K562 (cell line): ENCODE results near the gene MYL6B. TPM values are rescaled to one million over a fixed set of nuclear protein-coding genes. Genes with fewer than 3 reads are reported as not detected.

ENCODE experiments used
- ATAC-seq: fragments of 200-7000 bp; cut with Tn5 transposase; 3 replicates; pipeline ENCODE4 v1.9.1; 2020; ENCODE audit warnings: moderate library complexity
- BruUV-seq: library from RNA; stranded (reverse); fragments of 400-500 nt; replicated peaks from 2 replicates; lab custom pipeline; 2021; lab: Mats Ljungman, UMichigan
- CTCF ChIA-PET: fragments of 300-600 bp; formaldehyde crosslinking; extraction: SDS; loops from one replicate; lab custom pipeline; 2021; ENCODE audit warnings: low intra/inter-chr PET ratio; lab: Yijun Ruan, JAX
- POLR2A ChIA-PET: fragments of 300-600, 350-650 bp; sonication (Branson Sonifier 250); formaldehyde crosslinking; extraction: SDS; loops from one replicate; lab custom pipeline; 2021; ENCODE audit warnings: antibody characterized with exemption, inconsistent platforms; lab: Yijun Ruan, JAX
- DNase-seq, 4 experiments: peaks; one replicate each; pipeline versions ENCODE4 v3.0.0 to v3.0.0-alpha.2; 2011 to 2018; ENCODE audit warnings: low spot score in 3 of 4, mixed read lengths in 3 of 4; ENCODE audit errors: extremely low read depth in 1 of 4
- FAIRE-seq: peaks from 2 replicates; lab custom pipeline; 2011; peaks lifted over from hg19 to GRCh38; lab: Jason Lieb, UNC
- H2AFZ ChIP-seq: 2 replicates; pipeline ENCODE4 v1.6.0; 2011; ENCODE audit warnings: low read depth, low read length, control low read depth, inconsistent platforms
- H3K27ac ChIP-seq: fragments of 200-600 bp; 3 replicates; pipeline ENCODE4 v1.8.0; 2011; ENCODE audit warnings: low read depth, mild to moderate bottlenecking, control low read depth, inconsistent platforms, low read length, moderate library complexity, mixed read lengths; ENCODE audit errors: extremely low read depth
- H3K27me3 ChIP-seq, 2 experiments: fragments of 300-600 bp in 1 of 2; 2 replicates in 1 of 2; 3 replicates in 1 of 2; pipeline versions ENCODE4 v1.6.0 to v1.8.0; 2011; ENCODE audit warnings: inconsistent platforms in 2 of 2, low read length in 2 of 2, mild to moderate bottlenecking in 1 of 2, mixed read lengths in 1 of 2, moderate library complexity in 1 of 2; ENCODE audit not compliant: control insufficient read depth in 2 of 2, insufficient read depth in 2 of 2
- H3K36me3 ChIP-seq: fragments of 300-600 bp; 3 replicates; pipeline ENCODE4 v1.8.0; 2011; ENCODE audit warnings: mild to moderate bottlenecking, low read length, inconsistent platforms; ENCODE audit not compliant: control insufficient read depth, insufficient read depth
- H3K4me1 ChIP-seq, 2 experiments: fragments of 200-600 bp in 1 of 2; replicated peaks in 1 of 2; 2 replicates in 1 of 2; 3 replicates in 1 of 2; pipeline versions ENCODE4 v1.5.1 to v1.8.0; 2011; ENCODE audit warnings: inconsistent platforms in 2 of 2, low read length in 2 of 2, mild to moderate bottlenecking in 1 of 2, mixed read lengths in 1 of 2, moderate library complexity in 1 of 2; ENCODE audit not compliant: control insufficient read depth in 2 of 2, insufficient read depth in 2 of 2
- H3K4me2 ChIP-seq: 2 replicates; pipeline ENCODE4 v1.6.1; 2011; ENCODE audit warnings: low read length, control low read depth, inconsistent platforms, mixed read lengths; ENCODE audit not compliant: insufficient read depth
- H3K4me3 ChIP-seq: fragments of 200-600 bp; sonication (generic), shearing (Covaris generic); 2 replicates; pipeline ENCODE4 v1.5.1; 2016; ENCODE audit warnings: control low read depth, inconsistent platforms
- H3K79me2 ChIP-seq: fragments of 200-600 bp; 3 replicates; pipeline ENCODE4 v1.8.0; 2011; ENCODE audit warnings: low read length, inconsistent platforms; ENCODE audit not compliant: control insufficient read depth, insufficient read depth
- H3K9ac ChIP-seq, 2 experiments: 2 replicates each; pipeline versions ENCODE4 v1.6.0 to v1.6.1; 2011; ENCODE audit warnings: low read depth in 2 of 2, low read length in 2 of 2, control low read depth in 1 of 2, inconsistent platforms in 1 of 2, mild to moderate bottlenecking in 1 of 2, mixed read lengths in 1 of 2; ENCODE audit not compliant: insufficient read depth in 1 of 2
- H3K9me1 ChIP-seq: one replicate; pipeline ENCODE4 v1.6.0; 2011; ENCODE audit warnings: inconsistent platforms, mild to moderate bottlenecking, low read length, moderate library complexity; ENCODE audit not compliant: control insufficient read depth, insufficient read depth
- H3K9me3 ChIP-seq: replicated peaks from 2 replicates; pipeline ENCODE4 v1.5.1; 2011; ENCODE audit warnings: low read depth, low read length, inconsistent platforms; ENCODE audit not compliant: control insufficient read depth, insufficient read depth
- H4K20me1 ChIP-seq: replicated peaks from 2 replicates; pipeline ENCODE4 v1.6.1; 2011; ENCODE audit warnings: low read length, inconsistent platforms, mixed read lengths; ENCODE audit not compliant: control insufficient read depth, insufficient read depth
- BRD9 ChIP-seq: fragments of 450-650 bp; IDR thresholded peaks from 2 replicates; pipeline ENCODE4 v1.6.1; 2018; ENCODE audit warnings: low read depth; ENCODE audit not compliant: partially characterized antibody
- ELF1 ChIP-seq: fragments of 200-800 bp; sonication (Bioruptor generic); IDR thresholded peaks from 2 replicates; pipeline ENCODE4 v1.6.1; 2016; ENCODE audit warnings: missing genetic modification characterization, missing compliant biosample characterization
- ELF2 ChIP-seq: fragments of 250-450 bp; sonication (Bioruptor Pico); IDR thresholded peaks from 2 replicates; pipeline ENCODE4 v1.5.0; 2021; ENCODE audit warnings: mild to moderate bottlenecking
- ETS1 ChIP-seq: conservative IDR thresholded peaks from 2 replicates; pipeline ENCODE4 v1.6.1; 2011; ENCODE audit warnings: low read depth, mild to moderate bottlenecking, low read length; ENCODE audit not compliant: control insufficient read depth
- FOXA1 ChIP-seq: fragments of 450-650 bp; IDR thresholded peaks from 2 replicates; pipeline ENCODE4 v1.6.1; 2016; ENCODE audit warnings: mild to moderate bottlenecking, borderline replicate concordance
- FOXA3 ChIP-seq, 2 experiments: fragments of 450-650 bp in 1 of 2; sonication (generic) in 1 of 2; formaldehyde crosslinking; IDR thresholded peaks in 1 of 2; conservative IDR thresholded peaks in 1 of 2; 2 replicates each; pipeline versions ENCODE4 v1.4.0 to v1.8.0; 2020 to 2022; ENCODE audit warnings: mild to moderate bottlenecking in 2 of 2, missing genetic modification reagents in 1 of 2
- GATAD2B ChIP-seq: fragments of 450-650 bp; IDR thresholded peaks from 2 replicates; pipeline ENCODE4 v1.6.1; 2017; ENCODE audit warnings: mild to moderate bottlenecking, borderline replicate concordance
- NFATC3 ChIP-seq: fragments of 450-650 bp; IDR thresholded peaks from 2 replicates; pipeline ENCODE4 v1.6.1; 2017; ENCODE audit warnings: mild to moderate bottlenecking
- POLR2AphosphoS5 ChIP-seq: IDR thresholded peaks from 2 replicates; pipeline ENCODE4 v1.6.1; 2011; ENCODE audit warnings: mild to moderate bottlenecking, low read depth, low read length, moderate library complexity; ENCODE audit not compliant: control insufficient read depth, insufficient read depth
- ZBTB11 ChIP-seq, 3 experiments: fragments of 200-800 bp in 1 of 3; fragments of 250-450 bp in 1 of 3; fragments of 450-650 bp in 1 of 3; sonication (Bioruptor Pico) in 1 of 3; sonication (Bioruptor generic) in 1 of 3; formaldehyde crosslinking in 1 of 3; IDR thresholded peaks; 2 replicates each; pipeline versions ENCODE4 v1.6.1 to v1.8.0; 2016 to 2022; ENCODE audit warnings: mild to moderate bottlenecking in 2 of 3, missing genetic modification characterization in 2 of 3, missing compliant biosample characterization in 1 of 3, moderate library complexity in 1 of 3
- ZNF316 ChIP-seq: fragments of 450-650 bp; IDR thresholded peaks from 2 replicates; pipeline ENCODE4 v1.6.1; 2016
- WGBS: fragments of 100-300 bp; shearing (Covaris generic); methylation state at CpG from one replicate; pipeline ENCODE4 v1.1.6; 2016; ENCODE audit warnings: low coverage, mixed read lengths; ENCODE audit not compliant: insufficient coverage; ENCODE audit errors: missing lambda C conversion rate; 5-methylcytosine and 5-hydroxymethylcytosine counted together
- in situ Hi-C: fragments of 300-500 bp; cut with MboI; formaldehyde crosslinking; loops from 4 replicates; pipeline ENCODE4 v1.15.0; 2018; ENCODE audit warnings: inconsistent platforms, mixed read lengths
- intact Hi-C: fragments of 100-400 bp; cut with micrococcal nuclease; formaldehyde crosslinking; loops from 2 replicates; pipeline ENCODE4 v1.14.2; 2022
- polyA plus RNA-seq, 8 experiments: library from polyadenylated mRNA; depleted of rRNA in 4 of 8; stranded (reverse) in 5 of 8; unstranded in 3 of 8; fragments of >200 nt; fragmentation: Nextera tagmentation in 2 of 8; fragmentation: Illumina TruSeq in 1 of 8; extraction: Ambion mirVana in 2 of 8; extraction: Trizol in 1 of 8; gene quantifications; 2 replicates each; pipeline versions ENCODE4 v1.2.1 to v1.2.3, GENCODE V29; 2011 to 2014; ENCODE audit warnings: inconsistent platforms in 1 of 8, missing spikeins in 1 of 8
- total RNA-seq, 7 experiments: library from RNA; depleted of rRNA in 6 of 7; stranded (reverse); fragments of >200 nt in 6 of 7; fragmentation: Illumina TruSeq in 2 of 7; extraction: Trizol in 2 of 7; gene quantifications; 2 replicates each; pipeline versions ENCODE4 v1.2.1 to v1.2.3, GENCODE V29; 2011 to 2021; ENCODE audit warnings: low replicate concordance in 1 of 7
- TF ChIP-seq, protein P1 (sequence below): IDR thresholded peaks from 2 replicates; pipeline ENCODE4 v1.6.1; 2016; ENCODE audit warnings: missing genetic modification characterization, missing compliant biosample characterization
- TF ChIP-seq, protein P2 (sequence below): sonication (generic); IDR thresholded peaks from 2 replicates; pipeline ENCODE4 v1.6.1; 2016

The MYL6B gene
- total and polyA plus RNA-seq, 9 of the 15 experiments (the other 6 are each of a cell fraction or from before 2014, with no cell fraction given): 42.8 to 77.3 (median 68.6) TPM

- intact Hi-C loops: no loop called here
- Histone ChIP-seq H3K9me3 (no peaks in the 10 kb centered on the region), H3K4me2 (peak overlapping the region; percentile 91), H3K27me3 (no peaks in the 10 kb centered on the region), H3K79me2 (peaks cover 32% of the 10 kb centered on the region), H3K9me1 (no peaks in the 10 kb centered on the region), H3K36me3 (peaks cover 24% of the 10 kb centered on the region; the same call in 2 of the 3 replicates), H3K4me1 (peaks cover 38 to 45% of the 10 kb centered on the region in 2 experiments; a peak in 4 of 5 replicates), H2AFZ (peak overlapping the region; percentile 89), H3K4me3 (peak overlapping the region; percentile 55), H3K27ac (peak overlapping the region; percentile 96), H4K20me1 (no peaks in the 10 kb centered on the region), H3K9ac (peak overlapping the region; percentile 88 to 91)
- TSS peak; percentile 80 for BruUV-seq
- POLR2A ChIA-PET: interaction anchor here (0.6 to 3.2 kb wide), 5 partner anchors 10 to 470 kb away, joined by 3 to 16 read pairs (median 8); partner anchors contain the start of gene ZC3H10
- FAIRE-seq (no peak), DNase-seq (no peak), ATAC-seq (no peak)
- WGBS: 2% methylated on average over 8 of the region's 8 CpGs
- CTCF ChIA-PET: no interaction called here
- in situ Hi-C loops: no loop called here
- TF ChIP-seq ETS1: no peak
- TF ChIP-seq ZNF316: no peak
- TF ChIP-seq, protein P1, sequence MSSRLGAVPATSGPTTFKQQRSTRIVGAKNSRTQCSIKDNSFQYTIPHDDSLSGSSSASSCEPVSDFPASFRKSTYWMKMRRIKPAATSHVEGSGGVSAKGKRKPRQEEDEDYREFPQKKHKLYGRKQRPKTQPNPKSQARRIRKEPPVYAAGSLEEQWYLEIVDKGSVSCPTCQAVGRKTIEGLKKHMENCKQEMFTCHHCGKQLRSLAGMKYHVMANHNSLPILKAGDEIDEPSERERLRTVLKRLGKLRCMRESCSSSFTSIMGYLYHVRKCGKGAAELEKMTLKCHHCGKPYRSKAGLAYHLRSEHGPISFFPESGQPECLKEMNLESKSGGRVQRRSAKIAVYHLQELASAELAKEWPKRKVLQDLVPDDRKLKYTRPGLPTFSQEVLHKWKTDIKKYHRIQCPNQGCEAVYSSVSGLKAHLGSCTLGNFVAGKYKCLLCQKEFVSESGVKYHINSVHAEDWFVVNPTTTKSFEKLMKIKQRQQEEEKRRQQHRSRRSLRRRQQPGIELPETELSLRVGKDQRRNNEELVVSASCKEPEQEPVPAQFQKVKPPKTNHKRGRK (tag): no peak
- no peak for TF ChIP-seq POLR2AphosphoS5
- TF ChIP-seq GATAD2B: no peak
- TF ChIP-seq, protein P2, sequence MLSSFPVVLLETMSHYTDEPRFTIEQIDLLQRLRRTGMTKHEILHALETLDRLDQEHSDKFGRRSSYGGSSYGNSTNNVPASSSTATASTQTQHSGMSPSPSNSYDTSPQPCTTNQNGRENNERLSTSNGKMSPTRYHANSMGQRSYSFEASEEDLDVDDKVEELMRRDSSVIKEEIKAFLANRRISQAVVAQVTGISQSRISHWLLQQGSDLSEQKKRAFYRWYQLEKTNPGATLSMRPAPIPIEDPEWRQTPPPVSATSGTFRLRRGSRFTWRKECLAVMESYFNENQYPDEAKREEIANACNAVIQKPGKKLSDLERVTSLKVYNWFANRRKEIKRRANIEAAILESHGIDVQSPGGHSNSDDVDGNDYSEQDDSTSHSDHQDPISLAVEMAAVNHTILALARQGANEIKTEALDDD: no peak
- peak in 1 of 2 experiments; percentile 23; a peak in 1 of 4 replicates for TF ChIP-seq FOXA3 (CRISPR knock-in tag; conservative IDR thresholded peaks at IDR 0.05 in 1 of 2, IDR thresholded peaks at IDR 0.05 in 1 of 2)
- TF ChIP-seq ZBTB11 (CRISPR knock-in tag; IDR thresholded peaks at IDR 0.05): no peak
- TF ChIP-seq BRD9: no peak
- no peak for TF ChIP-seq FOXA1
- TF ChIP-seq ELF1 (tag): no peak
- TF ChIP-seq NFATC3: no peak
- no peak for TF ChIP-seq ELF2 (CRISPR knock-in tag)
These were observed 630 bp downstream of the MYL6B start for GRCh38 chr12:56152756-56153677.
